Fibroblast of lung (primary cell): Measurements from ENCODE around the gene SDK2. TPM values are rescaled to one million over a fixed set of nuclear protein-coding genes. Genes with fewer than 3 reads are reported as not detected.

ENCODE experiments used
- DNase-seq, 2 donors: peaks; one replicate each; pipeline versions ENCODE4 v3.0.0 to v3.0.0-alpha.2; 2010; ENCODE audit warnings: low read depth in 2 of 2
- H2AFZ ChIP-seq: 2 replicates; pipeline ENCODE4 v1.5.1; 2012; ENCODE audit warnings: low read length, control low read depth, inconsistent platforms
- H3K27ac ChIP-seq: 2 replicates; pipeline ENCODE4 v1.5.1; 2011; ENCODE audit warnings: low read length, control low read depth; ENCODE audit not compliant: insufficient read depth
- H3K27me3 ChIP-seq: 2 replicates; pipeline ENCODE4 v1.5.1; 2011; ENCODE audit warnings: mild to moderate bottlenecking, low read length; ENCODE audit not compliant: control insufficient read depth, insufficient read depth
- H3K36me3 ChIP-seq: 2 replicates; pipeline ENCODE4 v1.5.1; 2011; ENCODE audit warnings: low read length; ENCODE audit not compliant: control insufficient read depth, insufficient read depth
- H3K4me1 ChIP-seq: 2 replicates; pipeline ENCODE4 v1.5.1; 2011; ENCODE audit warnings: low read length; ENCODE audit not compliant: control insufficient read depth, insufficient read depth; ENCODE audit errors: extremely low read depth
- H3K4me2 ChIP-seq: 2 replicates; pipeline ENCODE4 v1.5.1; 2011; ENCODE audit warnings: low read length, control low read depth; ENCODE audit not compliant: insufficient read depth; ENCODE audit errors: extremely low read depth
- H3K4me3 ChIP-seq, 4 experiments: fragments of 200-600 bp in 1 of 4; sonication (generic) in 1 of 4; replicated peaks in 1 of 4; 2 replicates each; pipeline ENCODE4 v1.5.1; 2011 to 2016; ENCODE audit warnings: low read length in 4 of 4, low read depth in 3 of 4, mild to moderate bottlenecking in 3 of 4, control low read depth in 2 of 4, inconsistent platforms in 1 of 4, mixed read lengths in 1 of 4; ENCODE audit not compliant: insufficient read depth in 1 of 4; ENCODE audit errors: control extremely low read depth in 1 of 4
- H3K79me2 ChIP-seq: 2 replicates; pipeline ENCODE4 v1.5.1; 2012; ENCODE audit warnings: mild to moderate bottlenecking, low read length, inconsistent platforms; ENCODE audit not compliant: control insufficient read depth, insufficient read depth
- H3K9ac ChIP-seq: 2 replicates; pipeline ENCODE4 v1.5.1; 2011; ENCODE audit warnings: mild to moderate bottlenecking, low read length, control low read depth; ENCODE audit not compliant: insufficient read depth
- H3K9me3 ChIP-seq: 2 replicates; pipeline ENCODE4 v1.5.1; 2012; ENCODE audit warnings: low read depth, low read length; ENCODE audit not compliant: control insufficient read depth, insufficient read depth
- H4K20me1 ChIP-seq: 2 replicates; pipeline ENCODE4 v1.5.1; 2011; ENCODE audit warnings: low read length; ENCODE audit not compliant: control insufficient read depth, insufficient read depth; ENCODE audit errors: extremely low read depth
- EZH2 ChIP-seq: IDR thresholded peaks from 2 replicates; pipeline ENCODE4 v1.5.1; 2012; ENCODE audit warnings: low read length, control low read depth, mild to moderate bottlenecking; ENCODE audit errors: missing control alignments
- polyA plus RNA-seq, 2 donors: library from polyadenylated mRNA; depleted of rRNA in 1 of 2; stranded (reverse) in 1 of 2; unstranded in 1 of 2; fragments of >200 nt; gene quantifications; 2 replicates each; pipeline ENCODE4 v1.2.1, GENCODE V29; 2011 to 2012; ENCODE audit warnings: missing spikeins in 1 of 2
- total RNA-seq: library from RNA; depleted of rRNA; stranded (reverse); fragments of >200 nt; gene quantifications from 2 replicates; pipeline ENCODE4 v1.2.1, GENCODE V29; 2014
- TF ChIP-seq, protein P1 (sequence below), 2 donors: IDR thresholded peaks in 1 of 2; conservative IDR thresholded peaks in 1 of 2; 1 replicate in 1 of 2; 2 replicates in 1 of 2; pipeline ENCODE4 v1.5.1; 2011 to 2012; ENCODE audit warnings: low read length in 2 of 2, control low read depth in 1 of 2, inconsistent platforms in 1 of 2, low read depth in 1 of 2, mild to moderate bottlenecking in 1 of 2

The SDK2 gene
- total and polyA plus RNA-seq, 2 donors (not counting 1 experiment from before 2014, with no cell fraction given): under 0.01 to 0.01 TPM

DNA sequence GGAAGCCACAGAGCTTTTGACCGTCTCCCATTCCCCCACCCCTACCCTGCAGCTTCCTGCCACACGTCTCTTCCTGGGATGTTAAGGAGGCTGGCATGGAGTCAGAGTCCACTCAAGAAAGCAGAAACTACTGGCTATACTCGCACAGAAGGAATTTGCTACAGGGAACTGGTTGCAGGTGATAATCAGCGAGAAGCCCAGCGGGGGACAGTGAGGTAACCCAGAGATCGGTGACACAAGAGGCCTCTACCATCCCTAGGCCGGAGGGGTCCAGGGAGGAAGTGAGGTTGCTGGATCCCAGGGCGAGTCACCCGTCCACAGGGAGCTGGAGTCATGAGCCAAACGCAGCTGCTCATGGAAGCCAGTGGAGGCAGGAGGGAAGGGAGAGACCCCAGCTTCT is 93.7 kb downstream of the SDK2 start:
- H3K4me1 ChIP-seq: no peaks in the 10 kb centered on the region
- no peak overlapping the region for H3K9ac ChIP-seq
- no peak overlapping the region for H3K4me3 ChIP-seq
- DNase-seq: no peak
- TF ChIP-seq, protein P1, sequence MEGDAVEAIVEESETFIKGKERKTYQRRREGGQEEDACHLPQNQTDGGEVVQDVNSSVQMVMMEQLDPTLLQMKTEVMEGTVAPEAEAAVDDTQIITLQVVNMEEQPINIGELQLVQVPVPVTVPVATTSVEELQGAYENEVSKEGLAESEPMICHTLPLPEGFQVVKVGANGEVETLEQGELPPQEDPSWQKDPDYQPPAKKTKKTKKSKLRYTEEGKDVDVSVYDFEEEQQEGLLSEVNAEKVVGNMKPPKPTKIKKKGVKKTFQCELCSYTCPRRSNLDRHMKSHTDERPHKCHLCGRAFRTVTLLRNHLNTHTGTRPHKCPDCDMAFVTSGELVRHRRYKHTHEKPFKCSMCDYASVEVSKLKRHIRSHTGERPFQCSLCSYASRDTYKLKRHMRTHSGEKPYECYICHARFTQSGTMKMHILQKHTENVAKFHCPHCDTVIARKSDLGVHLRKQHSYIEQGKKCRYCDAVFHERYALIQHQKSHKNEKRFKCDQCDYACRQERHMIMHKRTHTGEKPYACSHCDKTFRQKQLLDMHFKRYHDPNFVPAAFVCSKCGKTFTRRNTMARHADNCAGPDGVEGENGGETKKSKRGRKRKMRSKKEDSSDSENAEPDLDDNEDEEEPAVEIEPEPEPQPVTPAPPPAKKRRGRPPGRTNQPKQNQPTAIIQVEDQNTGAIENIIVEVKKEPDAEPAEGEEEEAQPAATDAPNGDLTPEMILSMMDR (conservative IDR thresholded peaks at IDR 0.05 in 1 of 2, IDR thresholded peaks at IDR 0.05 in 1 of 2; ENCODE audit: low read depth in 1 of 2, low read length in 2 of 2): no peak
- no peak for TF ChIP-seq EZH2
- H3K27me3 ChIP-seq: no peaks in the 10 kb centered on the region
- no peak overlapping the region for H3K27ac ChIP-seq
- no peaks in the 10 kb centered on the region for H3K79me2 ChIP-seq
- H4K20me1 ChIP-seq: no peaks in the 10 kb centered on the region
- H3K4me2 ChIP-seq: no peak overlapping the region
- H3K9me3 ChIP-seq: no peaks in the 10 kb centered on the region
- H3K36me3 ChIP-seq: no peaks in the 10 kb centered on the region
- H2AFZ ChIP-seq: no peak overlapping the region

DNA sequence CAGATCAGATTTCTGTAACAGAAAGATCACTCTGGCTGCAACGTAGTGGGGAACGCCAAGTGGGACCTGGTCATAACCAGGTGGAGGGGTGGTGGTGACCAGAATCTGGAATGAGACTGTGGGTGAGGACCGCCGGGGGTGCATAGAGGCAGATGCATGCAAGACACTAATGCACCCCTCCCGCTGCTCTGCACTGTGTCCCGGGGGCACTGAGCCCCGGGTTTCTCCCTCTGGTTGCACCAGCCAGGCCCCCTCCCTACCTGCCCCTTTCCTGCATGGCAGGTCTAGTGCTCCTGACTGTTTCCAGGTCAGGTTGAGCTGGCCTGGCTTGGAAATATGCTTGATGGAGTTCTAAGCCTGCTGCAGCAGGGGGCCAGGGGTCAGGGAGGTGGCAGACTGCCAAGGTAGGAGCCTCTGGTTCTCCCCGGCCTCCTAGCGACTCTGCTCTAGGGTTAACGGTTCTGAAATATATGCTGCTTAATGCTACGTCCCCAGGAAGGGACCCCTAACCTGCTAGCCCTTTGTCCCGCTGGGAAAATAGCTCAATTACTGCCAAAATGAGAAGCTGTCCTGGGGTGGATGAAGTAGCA is 94.3 kb downstream of the SDK2 start:
- TF ChIP-seq EZH2: no peak
- Histone ChIP-seq H3K27ac (no peak overlapping the region), H3K79me2 (no peaks in the 10 kb centered on the region), H3K4me3 (no peak overlapping the region), H3K4me1 (no peaks in the 10 kb centered on the region), H3K36me3 (no peaks in the 10 kb centered on the region), H2AFZ (no peak overlapping the region), H3K9me3 (no peaks in the 10 kb centered on the region), H3K27me3 (no peaks in the 10 kb centered on the region), H4K20me1 (no peaks in the 10 kb centered on the region), H3K4me2 (no peak overlapping the region), H3K9ac (no peak overlapping the region)
- DNase-seq: no peak

DNA sequence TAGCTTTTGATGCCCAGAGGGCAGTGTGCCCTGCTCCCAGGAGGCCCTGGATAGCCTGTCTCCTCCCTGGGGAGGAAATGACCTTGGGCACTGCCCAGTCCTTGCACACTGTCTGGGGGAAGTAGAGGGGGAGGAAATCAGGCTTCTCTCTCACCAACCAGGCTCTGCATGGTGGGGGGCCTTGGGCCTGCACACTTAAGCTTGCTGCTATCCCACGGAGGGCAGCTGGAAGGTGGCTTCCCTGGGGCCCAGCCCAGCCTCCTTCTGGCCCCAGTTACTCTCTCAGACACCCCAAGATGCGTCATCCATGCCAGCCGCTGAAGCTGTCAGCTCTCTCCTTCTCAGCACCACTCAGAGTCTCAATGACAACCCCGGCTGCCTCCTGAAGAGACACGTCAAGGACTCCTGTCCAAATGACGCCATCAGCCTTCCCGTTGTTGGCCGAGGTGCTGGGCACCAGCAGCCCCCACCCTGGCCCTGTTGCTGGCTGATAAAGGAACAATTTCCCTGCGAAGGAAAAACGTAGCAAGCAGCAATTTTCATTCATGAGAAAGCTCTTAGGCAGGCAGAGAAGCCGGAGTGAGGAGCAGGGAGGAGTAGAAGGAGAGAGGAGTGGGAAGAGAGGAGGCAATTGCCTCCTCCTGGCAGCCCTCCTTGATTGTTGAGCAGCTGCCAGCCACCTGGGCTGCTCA is 95.5 kb downstream of the SDK2 start:
- H3K27ac ChIP-seq: no peak overlapping the region
- no peaks in the 10 kb centered on the region for H4K20me1 ChIP-seq
- H3K27me3 ChIP-seq: no peaks in the 10 kb centered on the region
- H3K79me2 ChIP-seq: no peaks in the 10 kb centered on the region
- H3K9me3 ChIP-seq: no peaks in the 10 kb centered on the region
- TF ChIP-seq, protein P1 (conservative IDR thresholded peaks at IDR 0.05 in 1 of 2, IDR thresholded peaks at IDR 0.05 in 1 of 2; ENCODE audit: low read depth in 1 of 2, low read length in 2 of 2): no peak
- TF ChIP-seq EZH2: no peak
- no peak overlapping the region for H3K9ac ChIP-seq
- H3K4me3 ChIP-seq: no peak overlapping the region
- no peak overlapping the region for H2AFZ ChIP-seq
- H3K4me2 ChIP-seq: no peak overlapping the region
- DNase-seq: no peak
- no peaks in the 10 kb centered on the region for H3K36me3 ChIP-seq
- no peaks in the 10 kb centered on the region for H3K4me1 ChIP-seq
